Suprapubic skin (tissue), 3 donors: ENCODE data around the gene MED10.

Source experiments
- CTCF ChIP-seq, 2 donors: fragments of 200-600 bp in 1 of 2; fragments of 450-650 bp in 1 of 2; sonication (generic) in 1 of 2; IDR thresholded peaks; one replicate each; pipeline ENCODE4 v1.5.1; 2016 to 2019; ENCODE audit warnings: antibody characterized with exemption in 2 of 2, mild to moderate bottlenecking in 1 of 2, moderate library complexity in 1 of 2
- POLR2A ChIP-seq, 2 donors: fragments of 450-650 bp; IDR thresholded peaks; one replicate each; pipeline ENCODE4 v1.6.1; 2017; ENCODE audit warnings: antibody characterized with exemption in 2 of 2, mild to moderate bottlenecking in 2 of 2, moderate library complexity in 2 of 2

- TF ChIP-seq CTCF (IDR thresholded peaks at IDR 0.05) (no peak), POLR2A (IDR thresholded peaks at IDR 0.05) (no peak)
These were observed 49.3 kb upstream of the MED10 start for GRCh38 chr5:6427694-6428093.
